ENCODE results near the gene GLYATL1. TPM values are rescaled to one million over a fixed set of nuclear protein-coding genes. Genes with fewer than 3 reads are reported as not detected.

Gene GLYATL1
- total and polyA plus RNA-seq, 2 experiments from 2014 or later, result 6.9 to 34.1 TPM

GRCh38 chr11:58980159-58980843 lies 41.0 kb downstream of the GLYATL1 start:
- Histone ChIP-seq H3K27ac (no peak overlapping the region), H3K4me3 (no peak overlapping the region), H3K36me3 (replicated peaks; ENCODE audit: insufficient read depth, low read depth) (no peaks in the 10 kb centered on the region), H3K4me1 (ENCODE audit: insufficient read depth) (no peaks in the 10 kb centered on the region), H3K9me2 (replicated peaks; ENCODE audit: insufficient read depth) (no peaks in the 10 kb centered on the region), H3K4me2 (no peak overlapping the region), H3K9me3 (ENCODE audit: low read depth) (no peaks in the 10 kb centered on the region), H3K27me3 (no peaks in the 10 kb centered on the region), H2AFZ (no peak overlapping the region), H4K20me1 (ENCODE audit: insufficient read depth, poor library complexity, severe bottlenecking) (no peaks in the 10 kb centered on the region), H3K79me2 (no peaks in the 10 kb centered on the region)
- 71% methylated on average over 8 of the region's 8 CpGs for WGBS (ENCODE audit: low lambda C conversion rate, missing lambda C conversion rate)
- no peak for TF ChIP-seq CTCF (IDR thresholded peaks at IDR 0.05; ENCODE audit: poor library complexity)
- DNase-seq (ENCODE audit: low spot score), result no peak

GRCh38 chr11:58992489-58992888 lies 53.2 kb downstream of the GLYATL1 start:
- Histone ChIP-seq H3K79me2 (no peaks in the 10 kb centered on the region), H3K9me3 (ENCODE audit: low read depth) (no peaks in the 10 kb centered on the region), H3K27ac (no peak overlapping the region), H2AFZ (no peak overlapping the region), H3K9me2 (replicated peaks; ENCODE audit: insufficient read depth) (no peaks in the 10 kb centered on the region), H4K20me1 (ENCODE audit: insufficient read depth, poor library complexity, severe bottlenecking) (no peaks in the 10 kb centered on the region), H3K4me2 (no peak overlapping the region), H3K27me3 (no peaks in the 10 kb centered on the region), H3K4me3 (no peak overlapping the region), H3K36me3 (replicated peaks; ENCODE audit: insufficient read depth, low read depth) (no peaks in the 10 kb centered on the region), H3K4me1 (ENCODE audit: insufficient read depth) (no peaks in the 10 kb centered on the region)
- 81% methylated on average over 1 of the region's 1 CpG for WGBS (ENCODE audit: low lambda C conversion rate, missing lambda C conversion rate)
- TF ChIP-seq EZH2phosphoT487 (IDR thresholded peaks at IDR 0.05; ENCODE audit: low read depth, severe bottlenecking, unreplicated experiment), result no peak
- TF ChIP-seq EZH2 (IDR thresholded peaks at IDR 0.05; ENCODE audit: borderline replicate concordance), result no peak
- no peak for TF ChIP-seq CTCF (IDR thresholded peaks at IDR 0.05; ENCODE audit: poor library complexity)
- no peak for DNase-seq (ENCODE audit: low spot score)

- Histone ChIP-seq H3K9me2 (replicated peaks; ENCODE audit: insufficient read depth) (no peaks in the 10 kb centered on the region), H3K36me3 (replicated peaks; ENCODE audit: insufficient read depth, low read depth) (no peaks in the 10 kb centered on the region), H3K4me1 (ENCODE audit: insufficient read depth) (peaks cover 6% of the 10 kb centered on the region), H3K4me3 (no peak overlapping the region), H3K4me2 (no peak overlapping the region), H3K79me2 (no peaks in the 10 kb centered on the region), H3K27ac (no peak overlapping the region), H2AFZ (no peak overlapping the region), H3K27me3 (no peaks in the 10 kb centered on the region), H4K20me1 (ENCODE audit: insufficient read depth, poor library complexity, severe bottlenecking) (no peaks in the 10 kb centered on the region), H3K9me3 (ENCODE audit: low read depth) (no peaks in the 10 kb centered on the region)
- TF ChIP-seq EZH2 (IDR thresholded peaks at IDR 0.05; ENCODE audit: borderline replicate concordance), result no peak
- TF ChIP-seq EZH2phosphoT487 (IDR thresholded peaks at IDR 0.05; ENCODE audit: low read depth, severe bottlenecking, unreplicated experiment), result no peak
- TF ChIP-seq CTCF (IDR thresholded peaks at IDR 0.05; ENCODE audit: poor library complexity), result no peak
- DNase-seq (ENCODE audit: low spot score), result no peak
- 87% methylated on average over 3 of the region's 3 CpGs for WGBS (ENCODE audit: low lambda C conversion rate, missing lambda C conversion rate)
Observed at GRCh38 chr11:58994171-58994570, 54.9 kb downstream of the GLYATL1 start.
